SU-DHL-6 (cell line): ENCODE measurements around the gene WDR18.

ENCODE experiments used
- H2AFZ ChIP-seq: fragments of 200-600 bp; sonication (generic); 2 replicates; pipeline ENCODE4 v1.6.1; 2014; ENCODE audit warnings: low read depth, mild to moderate bottlenecking, moderate library complexity, mixed read lengths, antibody characterized with exemption, low read length; ENCODE audit not compliant: severe bottlenecking
- H3F3A ChIP-seq: fragments of 200-600 bp; shearing (Covaris generic); 2 replicates; pipeline ENCODE4 v1.6.0; 2016; ENCODE audit warnings: antibody characterized with exemption, mild to moderate bottlenecking; ENCODE audit not compliant: insufficient read depth
- H3K27ac ChIP-seq: fragments of 200-600 bp; sonication (generic); 2 replicates; pipeline ENCODE4 v1.5.1; 2016; ENCODE audit warnings: low read depth, mild to moderate bottlenecking, low read length, moderate library complexity, mixed read lengths
- H3K27me3 ChIP-seq: fragments of 200-600 bp; sonication (generic), shearing (Covaris generic); 2 replicates; pipeline ENCODE4 v1.6.0; 2014; ENCODE audit warnings: mild to moderate bottlenecking, low read length
- H3K36me3 ChIP-seq: fragments of 200-600 bp; sonication (generic); 2 replicates; pipeline ENCODE4 v1.6.1; 2014; ENCODE audit warnings: mild to moderate bottlenecking, low read length, mixed read lengths
- H3K4me2 ChIP-seq: fragments of 300-600, 200-600 bp; shearing (Covaris generic), sonication (generic); 2 replicates; pipeline ENCODE4 v1.6.0; 2014; ENCODE audit warnings: low read length, low read depth, mild to moderate bottlenecking; ENCODE audit not compliant: poor library complexity, severe bottlenecking
- H3K4me3 ChIP-seq: fragments of 200-600 bp; sonication (generic); 2 replicates; pipeline ENCODE4 v1.5.1; 2014; ENCODE audit warnings: antibody characterized with exemption, low read length, mild to moderate bottlenecking, mixed read lengths; ENCODE audit not compliant: insufficient read depth, poor library complexity, severe bottlenecking
- H3K79me2 ChIP-seq: fragments of 200-600 bp; sonication (generic); 2 replicates; pipeline ENCODE4 v1.6.1; 2014; ENCODE audit warnings: mild to moderate bottlenecking, low read length, moderate library complexity; ENCODE audit not compliant: insufficient read depth
- H3K9ac ChIP-seq: fragments of 200-600 bp; sonication (generic); 2 replicates; pipeline ENCODE4 v1.7.0; 2014; ENCODE audit warnings: mild to moderate bottlenecking, low read length
- H3K9me2 ChIP-seq: fragments of 200-600 bp; sonication (generic); replicated peaks from 2 replicates; pipeline ENCODE4 v1.6.1; 2014; ENCODE audit warnings: low read length; ENCODE audit not compliant: insufficient read depth
- H3K9me3 ChIP-seq: fragments of 200-600 bp; sonication (generic); 2 replicates; pipeline ENCODE4 v1.6.1; 2014; ENCODE audit warnings: low read length, mixed read lengths; ENCODE audit not compliant: insufficient read depth
- H4K20me1 ChIP-seq: fragments of 200-600 bp; sonication (generic); 2 replicates; pipeline ENCODE4 v1.6.1; 2014; ENCODE audit warnings: low read depth, mild to moderate bottlenecking, antibody characterized with exemption, low read length, moderate library complexity, mixed read lengths
- EZH2phosphoT487 ChIP-seq: fragments of 200-600 bp; sonication (generic), shearing (Covaris generic); conservative IDR thresholded peaks from 2 replicates; pipeline ENCODE4 v1.6.1; 2018; ENCODE audit warnings: mild to moderate bottlenecking, antibody characterized with exemption, low read length, moderate library complexity, mixed read lengths
- TF ChIP-seq, protein P1 (sequence below): fragments of 200-600 bp; sonication (generic); IDR thresholded peaks from one replicate; pipeline ENCODE4 v1.5.1; 2017; ENCODE audit warnings: antibody characterized with exemption, mild to moderate bottlenecking, low read length, moderate library complexity; ENCODE audit not compliant: insufficient read depth, poor library complexity, severe bottlenecking

WDR18 gene

DNA sequence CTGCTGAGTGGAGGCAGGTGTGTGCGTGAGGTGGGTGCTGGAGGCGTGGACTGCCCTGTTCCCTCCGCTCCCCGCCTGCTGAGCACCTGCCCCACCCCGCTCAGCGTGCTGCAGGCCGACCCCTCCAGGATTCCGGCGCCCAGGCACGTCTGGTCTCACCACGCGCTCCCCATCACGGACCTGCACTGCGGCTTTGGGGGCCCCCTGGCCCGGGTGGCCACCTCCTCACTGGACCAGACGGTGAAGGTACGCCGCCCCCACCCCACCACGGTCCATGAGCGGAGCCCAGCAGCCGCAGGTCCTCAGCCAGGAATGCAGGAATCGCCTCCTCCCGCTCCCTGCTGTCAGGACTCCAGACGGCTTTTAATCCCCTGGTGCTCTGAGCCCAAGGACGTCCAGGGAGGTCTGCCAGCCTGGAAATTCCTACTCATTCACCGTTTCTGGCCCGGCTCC lies 6.0 kb downstream of the WDR18 start:
- no peak overlapping the region for H3K9ac ChIP-seq
- H3K4me3 ChIP-seq: no peak overlapping the region
- no peaks in the 10 kb centered on the region for H3F3A ChIP-seq
- H3K79me2 ChIP-seq: no peaks in the 10 kb centered on the region
- H2AFZ ChIP-seq: no peak overlapping the region
- no peak for TF ChIP-seq EZH2phosphoT487
- TF ChIP-seq, protein P1, sequence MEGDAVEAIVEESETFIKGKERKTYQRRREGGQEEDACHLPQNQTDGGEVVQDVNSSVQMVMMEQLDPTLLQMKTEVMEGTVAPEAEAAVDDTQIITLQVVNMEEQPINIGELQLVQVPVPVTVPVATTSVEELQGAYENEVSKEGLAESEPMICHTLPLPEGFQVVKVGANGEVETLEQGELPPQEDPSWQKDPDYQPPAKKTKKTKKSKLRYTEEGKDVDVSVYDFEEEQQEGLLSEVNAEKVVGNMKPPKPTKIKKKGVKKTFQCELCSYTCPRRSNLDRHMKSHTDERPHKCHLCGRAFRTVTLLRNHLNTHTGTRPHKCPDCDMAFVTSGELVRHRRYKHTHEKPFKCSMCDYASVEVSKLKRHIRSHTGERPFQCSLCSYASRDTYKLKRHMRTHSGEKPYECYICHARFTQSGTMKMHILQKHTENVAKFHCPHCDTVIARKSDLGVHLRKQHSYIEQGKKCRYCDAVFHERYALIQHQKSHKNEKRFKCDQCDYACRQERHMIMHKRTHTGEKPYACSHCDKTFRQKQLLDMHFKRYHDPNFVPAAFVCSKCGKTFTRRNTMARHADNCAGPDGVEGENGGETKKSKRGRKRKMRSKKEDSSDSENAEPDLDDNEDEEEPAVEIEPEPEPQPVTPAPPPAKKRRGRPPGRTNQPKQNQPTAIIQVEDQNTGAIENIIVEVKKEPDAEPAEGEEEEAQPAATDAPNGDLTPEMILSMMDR: no peak
- H3K9me2 ChIP-seq: no peaks in the 10 kb centered on the region
- H3K4me2 ChIP-seq: no peak overlapping the region
- no peaks in the 10 kb centered on the region for H3K9me3 ChIP-seq
- H3K36me3 ChIP-seq: no peaks in the 10 kb centered on the region
- no peak overlapping the region for H3K27ac ChIP-seq
- H4K20me1 ChIP-seq: no peaks in the 10 kb centered on the region
- H3K27me3 ChIP-seq: no peaks in the 10 kb centered on the region

DNA sequence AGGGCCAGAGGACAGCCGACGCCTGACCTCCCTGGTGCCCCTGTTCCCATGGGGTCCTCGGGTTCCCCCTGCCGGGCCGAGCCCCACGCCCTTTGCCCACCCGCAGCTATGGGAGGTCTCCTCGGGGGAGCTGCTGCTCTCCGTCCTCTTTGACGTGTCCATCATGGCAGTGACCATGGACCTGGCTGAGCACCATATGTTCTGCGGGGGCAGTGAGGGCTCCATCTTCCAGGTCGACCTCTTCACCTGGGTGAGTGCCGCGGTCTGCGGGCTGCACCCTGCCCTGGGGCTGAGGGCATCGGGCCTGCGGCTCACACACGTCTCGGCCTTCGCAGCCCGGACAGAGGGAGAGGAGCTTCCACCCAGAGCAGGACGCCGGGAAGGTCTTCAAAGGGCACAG lies 6.6 kb downstream of the WDR18 start:
- Histone ChIP-seq H3K9ac (no peak overlapping the region), H3K9me3 (no peaks in the 10 kb centered on the region), H3K27ac (no peak overlapping the region), H3K4me3 (no peak overlapping the region), H3K27me3 (no peaks in the 10 kb centered on the region), H3F3A (no peaks in the 10 kb centered on the region), H3K4me2 (no peak overlapping the region), H4K20me1 (no peaks in the 10 kb centered on the region), H2AFZ (no peak overlapping the region), H3K9me2 (no peaks in the 10 kb centered on the region), H3K36me3 (no peaks in the 10 kb centered on the region), H3K79me2 (no peaks in the 10 kb centered on the region)
- TF ChIP-seq EZH2phosphoT487: no peak
- TF ChIP-seq, protein P1: no peak

DNA sequence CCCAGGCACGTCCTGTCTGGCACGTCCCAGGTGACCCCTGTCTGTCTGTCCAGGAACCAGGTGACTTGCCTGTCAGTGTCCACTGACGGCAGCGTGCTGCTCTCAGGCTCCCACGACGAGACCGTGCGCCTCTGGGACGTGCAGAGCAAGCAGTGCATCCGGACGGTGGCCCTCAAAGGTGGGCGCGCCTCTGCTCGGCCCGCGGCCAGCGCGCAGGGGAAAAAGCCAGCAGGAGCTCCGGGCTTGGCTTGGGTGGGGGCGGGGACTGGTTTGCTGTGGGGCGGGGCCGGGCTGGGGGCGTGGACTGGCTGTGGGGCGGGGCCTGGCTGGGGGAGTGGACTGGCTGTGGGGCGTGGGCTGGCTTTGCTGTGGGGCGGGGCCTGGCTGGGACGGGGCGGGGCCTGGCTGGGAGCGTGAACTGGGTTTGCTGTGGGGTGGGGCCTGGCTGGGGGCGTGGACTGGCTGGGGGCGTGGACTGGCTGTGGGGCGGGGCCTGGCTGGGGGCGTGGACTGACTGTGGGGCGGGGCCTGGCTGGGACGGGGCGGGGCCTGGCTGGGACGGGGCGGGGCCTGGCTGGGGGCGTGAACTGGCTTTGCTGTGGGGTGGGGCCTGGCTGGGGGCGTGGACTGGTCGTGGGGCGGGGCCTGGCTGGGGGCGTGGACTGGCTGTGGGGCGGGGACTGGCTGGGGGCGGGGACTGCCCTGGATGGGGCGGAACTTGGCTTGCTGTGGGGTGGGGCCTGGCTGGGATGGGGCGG lies 7.2 kb downstream of the WDR18 start:
- no peaks in the 10 kb centered on the region for H3K27me3 ChIP-seq
- no peak overlapping the region for H3K27ac ChIP-seq
- TF ChIP-seq, protein P1: no peak
- no peak for TF ChIP-seq EZH2phosphoT487
- no peaks in the 10 kb centered on the region for H4K20me1 ChIP-seq
- no peak overlapping the region for H3K4me3 ChIP-seq
- no peaks in the 10 kb centered on the region for H3F3A ChIP-seq
- no peaks in the 10 kb centered on the region for H3K9me2 ChIP-seq
- H3K36me3 ChIP-seq: no peaks in the 10 kb centered on the region
- H3K4me2 ChIP-seq: no peak overlapping the region
- no peak overlapping the region for H3K9ac ChIP-seq
- H2AFZ ChIP-seq: no peak overlapping the region
- no peaks in the 10 kb centered on the region for H3K9me3 ChIP-seq
- no peaks in the 10 kb centered on the region for H3K79me2 ChIP-seq
